Right forelimb (tissue), 1 donor: ENCODE data around the gene HRH2.
A peak's percentile ranks its signal among the peaks of the same experiment; 100 is the strongest.
"Not testable (repeated sequence)": the region's sequence is repeated elsewhere in the genome, so short reads cannot be mapped to it uniquely, and the experiment has no call there.

ENCODE experiments used
- DNase-seq: peaks from one replicate; pipeline ENCODE4 v3.0.0-alpha.2; 2018

Gene HRH2

DNA sequence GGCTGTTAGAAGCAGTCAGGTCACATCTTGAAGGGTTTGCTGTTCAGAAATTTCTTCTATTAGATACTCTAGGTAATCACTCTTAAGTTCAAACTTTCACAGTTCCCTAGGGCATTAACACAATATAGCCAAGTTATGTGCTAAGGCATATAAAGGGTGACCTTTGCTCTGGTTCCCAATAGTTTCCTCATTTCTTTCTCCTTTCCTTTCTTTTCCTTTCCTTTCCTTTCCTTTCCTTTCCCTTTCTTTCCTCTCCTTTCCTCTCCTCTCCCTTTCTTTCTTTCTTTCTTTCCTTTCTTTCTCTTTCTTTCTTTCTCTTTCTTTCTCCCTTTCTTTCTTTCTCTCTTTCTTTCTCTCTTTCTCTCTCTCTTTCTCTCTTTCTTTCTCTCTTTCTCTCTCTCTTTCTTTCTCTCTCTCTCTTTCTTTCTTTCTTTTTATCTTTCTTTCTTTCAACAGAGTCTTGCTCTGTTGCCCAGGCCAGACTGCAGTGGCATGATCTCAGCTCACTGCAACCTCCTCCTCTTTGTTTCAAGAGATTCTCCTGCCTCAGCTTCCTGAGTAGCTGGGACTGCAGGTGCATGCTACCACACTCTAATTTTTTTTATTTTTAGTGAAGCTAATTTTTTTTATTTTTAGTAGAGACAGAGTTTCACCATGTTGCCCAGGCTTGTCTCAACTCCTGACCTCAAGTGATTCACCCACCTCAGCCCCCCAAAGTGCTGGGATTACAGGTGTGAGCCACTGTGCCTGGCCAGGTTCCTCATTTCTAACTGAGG is 7.3 kb upstream of the HRH2 start:
- not testable (repeated sequence) for DNase-seq

DNA sequence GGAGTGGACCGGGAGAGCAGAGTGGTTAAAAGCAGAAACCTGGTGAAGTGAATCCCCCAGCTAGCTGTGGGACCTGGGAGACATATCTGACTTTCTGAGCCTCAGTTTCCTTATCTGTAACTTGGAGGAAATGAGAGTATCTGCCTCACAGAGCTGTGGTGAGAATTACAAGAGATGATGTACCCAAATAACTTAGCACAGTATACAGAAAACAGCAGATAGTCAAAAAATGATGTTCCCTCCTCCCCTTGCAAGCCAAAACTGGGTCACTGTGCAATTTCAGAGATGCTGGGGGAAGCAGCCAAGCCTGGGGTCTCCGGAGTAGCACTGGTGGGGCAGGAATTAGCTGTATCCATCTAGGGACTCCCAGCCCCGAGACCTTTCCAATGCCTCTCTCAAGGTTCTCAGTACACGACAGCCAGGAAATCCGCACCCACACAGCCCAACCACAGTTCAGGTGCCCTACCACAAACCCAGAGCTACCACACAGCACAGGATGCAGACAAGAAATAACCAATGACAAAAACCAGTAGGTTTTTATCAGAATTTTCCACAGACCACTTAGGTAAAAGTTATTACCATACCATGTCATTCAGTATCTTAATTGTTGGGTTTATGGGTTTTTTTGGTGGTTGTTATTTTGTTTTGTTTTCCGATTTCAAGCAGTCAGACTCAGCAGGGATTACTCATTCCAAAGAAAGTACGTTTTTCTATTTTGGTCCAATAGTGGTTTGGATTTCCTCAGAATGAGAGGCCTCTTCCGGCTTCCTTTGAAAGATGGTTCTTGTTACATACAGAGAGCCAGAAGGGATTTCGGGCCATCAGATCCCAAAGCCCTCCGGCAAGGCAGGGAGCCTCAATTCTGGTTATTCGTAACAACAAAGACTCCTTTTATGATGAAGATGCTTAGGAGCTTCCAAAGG is 4.9 kb upstream of the HRH2 start:
- no peak for DNase-seq

DNA sequence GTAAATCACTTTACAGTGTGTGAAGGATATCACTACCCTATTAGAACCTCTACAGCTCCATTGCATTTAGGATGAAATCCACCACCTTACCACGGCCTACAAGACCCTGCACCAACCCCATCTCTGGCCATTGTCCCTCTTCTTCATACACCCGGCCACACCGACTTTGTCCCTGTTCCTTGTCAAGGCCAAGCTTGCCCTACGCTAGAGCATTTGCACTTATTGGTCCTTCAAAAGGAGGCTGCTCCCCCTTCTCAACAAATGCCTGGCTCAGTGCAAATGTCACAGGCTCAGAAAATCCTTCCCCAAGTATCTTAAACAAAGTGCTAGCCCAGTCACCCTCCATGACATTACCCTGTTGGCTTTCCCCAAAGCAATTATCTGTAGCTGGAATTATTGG is 4.1 kb upstream of the HRH2 start:
- no peak for DNase-seq

DNA sequence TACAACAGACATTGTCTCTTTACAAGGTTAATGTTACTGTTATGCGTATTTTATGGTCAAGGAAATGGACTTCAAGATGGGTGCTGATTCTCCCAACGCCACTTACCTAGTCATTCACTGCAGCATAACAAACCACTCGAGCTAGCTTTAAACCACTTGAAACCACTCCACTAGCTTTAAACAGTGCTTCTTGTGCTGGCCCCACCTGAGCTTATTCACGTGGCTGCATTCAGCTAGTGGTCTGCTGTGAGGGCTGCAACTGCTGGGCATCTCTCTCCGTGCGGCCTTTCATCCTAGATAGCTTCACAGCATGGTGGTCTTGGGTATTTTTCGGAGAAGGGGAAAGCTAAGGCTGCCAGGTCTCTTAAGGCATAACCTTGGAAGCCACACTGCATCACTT is 3.5 kb upstream of the HRH2 start:
- no peak for DNase-seq

DNA sequence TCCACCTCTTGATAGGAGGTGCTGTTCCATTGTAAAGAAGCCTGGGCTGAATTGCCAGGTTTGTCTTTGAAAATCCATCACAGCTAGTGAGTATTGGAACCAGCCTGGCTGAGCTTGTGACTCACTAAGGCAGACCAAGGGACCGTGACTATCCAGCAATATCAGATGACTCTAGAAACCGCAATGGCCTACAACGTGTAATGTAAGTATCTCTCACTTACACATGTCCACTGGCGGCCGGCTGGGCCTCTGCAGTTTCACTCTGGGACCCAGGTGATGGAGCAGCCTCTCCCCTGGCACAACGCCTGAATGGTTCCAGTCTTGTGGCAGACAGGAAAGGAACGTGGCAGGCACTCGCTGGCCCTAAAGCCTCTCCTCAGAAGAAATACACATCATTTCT is 3.1 kb upstream of the HRH2 start:
- DNase-seq: no peak

DNA sequence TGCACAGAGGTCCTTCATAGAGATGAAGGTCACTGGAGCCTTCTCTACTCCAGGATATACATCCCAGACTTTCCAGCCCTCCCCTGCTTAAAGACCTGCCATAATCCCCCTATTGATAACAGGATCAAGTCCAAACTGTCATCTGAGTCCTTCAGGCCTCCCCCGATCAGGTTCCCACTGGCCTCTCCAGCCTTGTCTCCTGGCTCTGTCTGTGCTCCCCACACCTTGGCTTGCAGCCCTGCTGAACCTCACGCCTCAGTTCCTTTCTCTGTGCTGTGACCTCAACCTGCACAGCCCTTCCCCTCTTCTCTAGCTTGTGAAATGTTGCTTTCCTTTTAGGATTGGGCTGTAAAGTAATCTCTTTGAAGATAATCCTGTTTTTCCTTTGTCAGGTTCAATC is 2.5 kb upstream of the HRH2 start:
- DNase-seq: no peak

DNA sequence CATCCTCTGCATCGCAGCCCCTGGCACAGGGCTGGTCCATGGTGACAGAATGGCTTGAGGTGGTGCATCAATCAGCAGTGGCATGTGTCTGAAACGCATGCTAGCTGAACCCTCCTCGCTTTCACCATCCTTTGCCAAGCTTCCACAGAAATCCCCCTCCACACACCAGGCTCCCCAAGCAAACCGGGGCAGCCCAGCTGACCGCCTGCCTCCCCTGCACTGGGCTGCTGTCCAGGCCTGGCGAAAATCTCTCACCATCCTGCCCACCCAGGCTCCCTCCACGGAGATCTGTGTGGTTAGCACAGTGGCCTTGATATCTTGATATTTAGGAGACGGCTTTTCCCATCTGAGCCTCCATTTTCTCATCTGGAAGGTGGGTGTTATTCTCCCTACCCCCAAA is 905 bp upstream of the HRH2 start:
- DNase-seq: no peak

DNA sequence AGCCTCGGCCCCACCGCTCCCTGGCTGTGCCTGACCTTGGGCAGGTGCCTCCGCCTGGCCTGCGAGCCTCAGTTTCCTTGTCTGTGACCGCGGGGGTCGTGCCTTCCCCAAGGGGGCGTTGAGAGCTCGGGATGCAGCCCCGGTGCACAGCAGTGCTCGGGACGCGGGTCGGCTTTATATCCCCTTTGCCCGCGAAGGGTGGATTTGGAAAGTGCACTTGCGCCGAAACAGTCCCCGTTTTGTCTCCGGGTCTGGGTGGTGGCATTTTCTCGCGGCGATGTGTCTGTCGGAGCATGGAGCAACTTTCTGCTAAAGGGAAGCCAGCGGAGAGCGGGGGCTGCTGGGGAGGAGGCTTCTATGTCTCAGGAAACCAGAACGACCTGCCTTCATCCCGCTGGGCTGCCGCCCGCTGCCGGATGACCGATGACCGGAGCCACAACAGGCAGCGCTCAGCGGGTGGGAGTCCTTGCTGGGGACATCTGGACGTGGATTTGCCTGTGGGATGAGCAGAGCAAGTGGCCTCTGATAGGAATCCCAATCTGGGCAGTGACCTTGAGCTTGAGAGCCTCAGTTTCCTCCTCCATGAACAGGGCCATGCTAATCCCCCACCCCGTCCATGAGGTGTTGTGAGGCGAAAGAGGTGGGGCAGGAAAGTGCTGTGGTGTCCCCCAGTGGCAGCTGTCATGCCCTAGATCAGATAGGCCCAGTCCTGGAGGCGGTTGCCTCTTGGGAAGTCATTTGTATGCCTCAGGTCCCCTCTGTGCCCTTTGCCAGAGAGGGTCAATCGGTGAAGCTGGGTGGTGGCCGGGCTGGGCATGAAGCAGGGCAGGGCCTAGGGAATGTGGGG is 651 bp downstream of the HRH2 start:
- DNase-seq: no peak

DNA sequence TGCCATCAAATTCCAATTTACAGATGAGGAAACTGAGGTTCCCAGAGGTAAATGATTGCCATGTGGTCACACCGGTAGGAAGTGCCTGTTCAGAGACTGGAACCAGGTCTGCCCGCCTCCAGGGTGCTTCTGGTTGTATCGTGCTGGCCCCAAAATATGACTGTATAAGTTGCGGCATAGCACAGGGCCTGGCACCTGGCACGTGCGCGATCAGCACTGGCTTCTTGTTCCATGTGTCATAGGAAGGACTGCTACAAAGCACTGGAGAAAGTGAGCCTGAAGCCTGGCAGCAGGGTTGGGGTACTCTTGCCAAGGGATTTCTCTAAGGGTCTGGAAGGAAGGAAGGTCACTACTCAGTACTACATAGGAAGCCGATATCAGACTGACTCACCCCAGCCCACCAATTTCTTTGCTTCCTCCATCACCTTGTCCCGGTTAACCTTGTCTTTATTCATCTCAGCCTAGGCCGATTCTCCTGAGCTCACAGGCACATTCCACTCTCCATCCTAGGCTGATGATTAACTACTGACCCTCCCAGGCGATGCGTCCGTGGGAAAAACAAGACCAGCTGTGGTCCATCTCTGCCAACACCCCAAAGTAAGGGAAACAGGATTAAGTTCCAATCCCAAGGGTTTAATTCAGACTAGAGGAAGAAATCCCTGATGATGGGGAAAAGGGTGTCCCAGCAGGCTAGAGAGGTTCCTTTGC is 1.8 kb downstream of the HRH2 start:
- DNase-seq: no peak

DNA sequence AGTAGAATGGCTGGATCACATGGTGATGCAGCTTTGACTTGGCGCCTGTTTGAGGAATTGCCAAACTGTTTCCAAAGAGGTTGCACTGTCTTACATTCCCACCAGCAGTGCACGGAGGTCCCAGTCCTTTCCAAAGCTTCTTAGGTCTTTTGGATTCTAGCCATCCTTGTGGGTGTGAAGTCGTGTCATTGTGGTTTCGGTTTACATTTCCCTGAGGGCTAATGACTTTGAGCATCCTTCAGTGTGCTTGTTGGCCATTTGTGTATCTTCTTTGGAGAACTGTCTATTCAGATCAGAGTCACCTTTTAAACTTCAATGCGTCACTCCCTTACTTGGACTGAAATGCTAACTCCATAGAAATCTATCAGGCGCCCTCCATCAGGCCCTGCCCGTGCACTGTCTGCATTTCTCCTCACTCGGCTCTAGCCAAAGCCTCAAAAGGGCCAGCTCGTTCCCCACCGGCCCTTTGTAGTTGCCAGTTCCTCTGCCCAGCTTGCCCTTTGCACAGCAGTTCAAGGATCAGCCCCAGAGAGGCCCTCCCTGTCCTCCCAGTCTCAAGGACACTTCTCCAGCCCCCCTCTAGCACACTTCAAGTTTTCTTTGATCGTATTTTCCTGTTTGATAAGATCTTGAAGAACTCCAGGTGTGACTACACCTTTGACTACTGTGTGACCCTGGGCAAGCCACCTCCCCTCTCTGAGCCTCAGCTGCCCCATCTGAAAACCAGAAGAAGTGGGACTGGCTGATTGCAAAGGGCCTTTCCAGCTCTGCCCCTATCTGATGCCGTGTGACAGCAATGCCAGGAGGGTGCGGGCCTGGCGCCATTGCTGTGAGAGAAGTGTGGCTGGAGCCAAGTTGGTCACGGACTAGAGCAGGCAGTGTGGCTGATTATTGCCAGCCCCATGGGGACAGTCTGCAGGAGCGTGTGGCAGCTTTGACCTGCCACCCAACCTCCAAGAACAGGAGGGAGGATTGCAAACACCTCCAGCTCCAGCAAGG is 5.6 kb downstream of the HRH2 start:
- no peak for DNase-seq

DNA sequence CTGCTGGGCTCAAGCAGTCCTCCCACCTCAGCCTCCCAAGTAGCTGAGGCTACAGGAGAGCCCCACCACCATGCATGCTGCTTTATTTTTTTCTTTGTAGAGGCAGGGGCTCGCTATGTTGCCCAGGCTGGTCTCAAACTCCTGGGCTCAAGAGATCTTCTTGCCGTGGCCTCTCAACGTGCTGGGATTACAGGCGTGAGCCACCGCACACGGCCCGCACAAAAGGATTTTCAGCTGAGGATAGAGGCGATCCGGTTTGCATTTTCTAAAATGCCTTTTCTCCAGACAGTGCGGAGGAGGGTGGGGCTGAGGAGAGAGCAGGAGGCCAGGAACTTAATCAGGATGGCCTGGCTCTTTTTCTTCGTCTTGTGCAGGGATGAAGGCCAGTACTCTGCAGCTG is 6.9 kb downstream of the HRH2 start:
- DNase-seq: no peak

DNA sequence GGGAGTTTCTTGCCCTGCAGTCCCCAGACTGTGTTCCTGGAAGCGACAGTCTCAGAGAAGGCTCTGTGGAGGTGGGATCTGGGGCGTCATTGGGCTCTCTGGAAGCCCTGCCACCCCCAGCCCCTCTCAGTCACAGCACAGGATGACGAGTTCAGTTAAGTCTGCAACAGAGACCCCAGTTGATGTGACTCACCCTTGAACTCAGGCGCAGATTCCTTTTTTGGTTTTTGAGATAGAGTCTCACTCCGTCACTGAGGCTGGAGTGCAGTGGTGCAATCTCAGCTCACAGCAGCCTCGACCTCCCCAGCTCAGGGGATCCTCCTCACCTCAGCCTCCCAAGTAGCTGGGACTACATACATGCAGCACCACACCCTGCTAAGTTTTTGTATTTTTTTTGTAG is 8.3 kb downstream of the HRH2 start:
- DNase-seq: no peak

DNA sequence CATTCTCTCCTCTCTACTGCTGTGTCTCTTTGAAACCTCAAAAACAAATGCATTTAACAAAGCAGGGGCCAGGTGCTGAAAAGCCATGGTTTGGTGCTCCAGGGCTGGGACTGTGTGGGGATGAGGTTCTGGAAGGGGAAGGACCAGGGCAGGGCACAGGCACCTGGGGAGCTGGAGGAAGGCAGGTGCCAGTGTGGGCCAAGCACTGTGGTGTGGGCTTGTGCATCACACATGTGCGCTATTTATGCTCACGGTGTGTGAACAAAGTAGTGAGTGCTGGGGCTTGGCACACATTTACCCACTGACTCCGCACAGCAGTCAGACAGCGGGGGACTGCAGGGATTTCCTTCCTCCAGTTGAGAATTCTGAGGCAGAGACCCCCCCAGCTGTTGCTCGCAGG is 10.1 kb downstream of the HRH2 start:
- DNase-seq: peak; percentile 10

DNA sequence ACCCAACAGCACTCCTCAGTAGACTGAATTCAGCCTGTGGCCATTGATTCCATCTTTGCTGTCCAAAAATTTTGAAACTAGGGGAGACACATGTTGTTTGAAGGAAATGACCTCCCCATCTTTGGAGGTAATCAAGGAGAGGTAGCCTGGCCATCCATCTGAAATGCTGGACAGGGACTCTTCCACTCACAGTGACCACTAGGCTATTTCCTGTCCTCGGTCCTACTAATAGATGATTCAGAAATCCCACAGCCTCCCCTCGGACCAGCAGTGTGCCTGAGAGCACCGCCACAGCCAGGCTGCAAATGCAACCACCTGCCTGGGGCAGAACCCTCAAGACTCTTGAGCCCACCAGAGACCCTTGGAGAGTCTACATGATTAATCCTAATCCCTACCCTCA is 12.5 kb downstream of the HRH2 start:
- no peak for DNase-seq

DNA sequence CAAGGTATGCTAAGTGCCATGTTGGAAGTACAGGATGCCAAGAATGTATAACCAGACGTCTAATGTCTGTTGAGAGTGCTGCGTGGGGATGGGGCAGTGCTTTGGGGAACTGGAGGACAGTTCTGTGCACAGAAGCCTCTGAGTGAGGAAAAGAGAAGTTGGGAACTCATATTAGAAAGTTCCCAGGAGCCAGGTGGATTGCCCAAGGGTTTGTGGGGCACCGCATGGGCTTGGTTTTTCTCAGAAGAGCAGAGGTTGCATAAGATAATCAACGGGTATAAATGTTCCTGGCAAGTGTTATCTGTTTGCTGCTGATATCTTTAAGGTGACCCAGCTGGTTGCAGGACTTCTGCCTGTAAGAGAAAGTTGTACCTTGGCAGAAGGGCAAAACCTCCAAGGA is 13.1 kb downstream of the HRH2 start:
- DNase-seq: no peak

DNA sequence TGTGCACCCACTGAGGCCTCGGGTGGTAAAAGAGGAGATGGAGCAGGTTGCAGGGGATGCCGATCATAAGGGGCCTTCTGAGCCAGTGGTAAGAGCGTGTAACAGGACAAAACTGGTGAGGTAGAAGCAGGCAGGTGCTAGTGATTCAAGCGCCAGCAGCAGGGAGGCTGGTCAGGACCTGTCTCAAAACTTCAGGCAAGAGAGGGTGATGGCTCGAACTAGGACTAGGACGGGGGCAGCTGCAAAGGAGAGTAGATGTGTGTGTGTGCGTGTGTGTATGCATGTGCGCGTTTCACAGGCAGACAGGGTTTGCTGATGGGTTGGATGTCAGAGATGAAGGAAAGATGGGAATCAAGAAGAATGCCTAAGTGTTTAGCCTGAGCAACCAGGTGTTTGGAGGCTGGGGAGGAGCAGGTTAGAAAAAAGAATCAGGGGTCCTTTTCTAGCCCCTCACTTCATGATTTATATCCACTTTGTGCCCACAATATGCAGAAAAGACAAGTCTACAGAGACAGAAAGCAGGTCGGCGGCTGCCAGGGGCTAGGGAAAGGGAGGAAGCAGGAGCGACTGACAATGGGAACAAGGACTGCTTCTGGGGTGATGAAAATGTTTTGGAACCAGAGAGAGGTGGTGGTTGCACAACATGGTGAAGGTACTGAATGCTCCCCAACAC is 15.2 kb downstream of the HRH2 start:
- DNase-seq: no peak

DNA sequence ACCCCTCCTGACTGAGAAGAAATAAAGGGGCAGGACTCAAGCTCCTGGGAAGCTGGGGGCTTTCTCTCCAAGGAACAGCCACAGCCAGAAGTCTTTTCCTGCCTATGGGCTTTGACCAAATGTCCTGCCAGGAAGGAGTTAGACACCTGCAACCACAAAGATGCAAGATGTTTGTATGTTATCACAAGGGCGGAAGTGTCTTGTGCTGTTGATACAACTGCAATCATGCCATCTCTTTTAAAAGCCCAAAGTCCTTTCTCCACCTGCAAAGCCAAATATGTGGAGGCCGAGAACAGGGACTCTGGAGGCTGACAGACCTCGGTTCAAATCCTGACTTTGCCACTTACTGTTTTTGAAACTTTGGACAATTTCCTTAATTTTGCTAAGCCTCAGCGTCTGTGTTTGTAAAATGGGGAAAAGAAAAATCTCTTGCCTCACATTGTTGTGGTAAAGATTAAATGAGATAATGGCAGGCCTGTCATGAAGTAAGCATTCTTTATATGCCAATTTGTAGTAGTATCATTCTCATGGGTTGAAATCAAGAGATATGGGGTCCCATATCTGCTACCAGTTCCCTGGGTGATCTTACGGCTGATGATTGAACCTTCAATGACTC is 17.0 kb downstream of the HRH2 start:
- no peak for DNase-seq

DNA sequence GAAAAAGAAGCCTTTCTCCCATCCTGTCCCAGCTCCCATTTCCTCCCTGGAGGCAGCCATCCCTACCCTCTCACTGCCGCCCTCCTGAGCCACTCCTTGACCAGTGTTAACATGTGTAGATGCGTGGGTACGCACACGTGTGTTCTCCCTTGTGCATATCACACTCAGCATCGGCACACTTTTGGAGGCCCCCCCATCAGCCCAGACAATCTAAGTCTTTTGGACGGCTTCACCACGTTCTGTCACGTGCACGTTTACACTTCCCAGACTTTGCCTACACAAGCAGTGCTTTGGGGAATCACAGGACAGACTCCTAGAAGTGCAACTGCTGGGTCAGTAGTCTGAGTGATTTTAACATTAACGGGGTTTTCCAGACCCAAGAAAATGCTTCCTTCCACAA is 18.0 kb downstream of the HRH2 start:
- DNase-seq: no peak

DNA sequence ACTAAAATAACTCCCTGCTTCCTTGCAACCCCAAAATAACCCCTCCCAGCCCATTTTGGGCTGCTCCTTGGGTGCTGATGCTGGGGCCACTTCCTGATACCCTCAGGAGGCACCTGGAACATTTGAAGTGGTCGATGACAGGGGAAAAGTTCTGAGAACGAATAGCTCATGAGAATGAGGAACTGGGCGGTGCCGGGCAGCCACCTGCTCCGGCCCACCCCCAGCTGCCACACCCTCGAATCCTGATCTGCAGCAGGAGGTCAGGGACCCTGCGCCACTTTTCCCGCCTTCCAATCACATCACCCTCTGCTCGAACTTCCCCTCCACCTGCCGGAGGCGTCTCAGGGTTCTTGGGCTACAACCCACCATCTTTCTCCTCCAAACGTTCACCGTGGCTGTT is 19.7 kb downstream of the HRH2 start:
- DNase-seq: no peak

DNA sequence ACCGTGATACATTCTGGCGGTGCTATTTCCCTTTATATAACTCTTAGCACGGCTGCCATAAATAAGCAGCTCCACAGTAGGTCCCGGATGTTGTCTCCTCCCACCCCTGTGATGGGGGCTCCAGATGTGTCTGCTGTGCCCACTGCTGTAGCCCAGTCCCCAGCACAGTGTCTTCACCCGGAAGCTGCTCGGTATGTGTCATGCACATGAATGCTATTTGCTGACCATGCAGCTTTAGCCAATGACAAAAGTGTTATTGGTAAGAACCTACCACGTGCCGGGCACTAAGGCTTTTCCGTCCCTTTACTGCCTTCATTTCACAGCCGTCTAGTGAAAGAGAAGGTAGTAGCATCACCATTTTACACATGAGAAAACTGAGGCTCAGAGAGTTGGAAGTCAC is 20.2 kb downstream of the HRH2 start:
- DNase-seq: no peak
